ENCODE data around the gene CTDP1. TPM values are rescaled to one million over a fixed set of nuclear protein-coding genes. Genes with fewer than 3 reads are reported as not detected.

The CTDP1 gene
- total RNA-seq, 1 experiment from 2014 or later: 22.5 TPM

DNA sequence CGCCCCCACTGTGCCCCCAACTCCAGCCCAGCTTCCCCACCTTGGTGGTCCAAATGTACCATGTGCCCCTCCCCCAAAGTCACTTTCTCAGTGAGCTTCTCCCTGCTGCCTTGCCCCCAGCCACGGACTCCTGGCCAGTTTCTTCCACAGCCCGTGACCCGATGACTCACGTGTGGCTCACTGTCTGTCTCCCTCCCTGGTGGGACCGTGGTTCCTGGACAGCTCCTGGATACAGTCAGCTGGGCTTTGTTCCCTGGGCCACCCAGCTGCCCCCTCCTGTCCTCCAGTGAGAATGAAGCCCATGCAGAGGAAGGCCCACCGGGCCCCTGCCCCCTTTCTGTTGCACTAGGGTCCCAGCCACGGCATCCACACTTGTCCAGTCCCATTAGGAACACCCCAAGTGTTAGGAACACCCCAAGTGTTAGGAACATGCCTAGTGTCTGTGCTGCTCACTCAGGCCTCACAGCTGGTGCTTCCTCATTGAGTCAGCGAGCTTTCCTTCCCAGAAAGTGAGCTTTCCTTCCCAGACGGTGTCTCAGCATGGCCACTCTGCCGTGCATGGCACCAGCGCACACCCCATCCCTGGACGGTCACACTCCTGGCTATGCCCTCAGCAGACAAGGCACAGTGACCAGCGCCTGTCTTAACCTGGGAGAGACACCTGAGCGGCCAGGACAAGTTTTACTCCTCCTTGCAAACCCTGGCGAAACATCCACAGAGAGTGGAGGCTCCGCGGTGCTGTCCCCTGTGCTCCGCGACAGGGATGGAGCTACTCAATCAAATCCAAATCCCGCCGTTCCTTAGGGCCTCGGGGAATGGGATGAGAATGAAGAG is 44.8 kb upstream of the CTDP1 start:
- no peak for DNase-seq (ENCODE audit: low spot score)
- Histone ChIP-seq H3K9me3 (ENCODE audit: low read depth, low read length, poor library complexity, severe bottlenecking) (no peaks in the 10 kb centered on the region), H3K36me3 (ENCODE audit: insufficient read depth, low read length, poor library complexity, severe bottlenecking) (no peaks in the 10 kb centered on the region), H3K27ac (ENCODE audit: low read depth, low read length, poor library complexity, severe bottlenecking) (no peak overlapping the region), H3K4me3 (ENCODE audit: low read depth, low read length, poor library complexity, severe bottlenecking) (no peak overlapping the region), H3K4me1 (ENCODE audit: insufficient read depth, low read length, poor library complexity, severe bottlenecking) (no peaks in the 10 kb centered on the region), H3K27me3 (replicated peaks; ENCODE audit: insufficient read depth, low read depth, low read length, poor library complexity) (no peaks in the 10 kb centered on the region)
- ChIA-PET CTCF (no interaction called here), POLR2A (ENCODE audit: low non-redundant PET) (no interaction called here)
- no TSS peak for BruUV-seq (replicated peaks)
- TF ChIP-seq EZH2 (IDR thresholded peaks at IDR 0.05; ENCODE audit: borderline replicate concordance, low read depth, low read length, poor library complexity, severe bottlenecking): no peak
- TF ChIP-seq, protein P1, sequence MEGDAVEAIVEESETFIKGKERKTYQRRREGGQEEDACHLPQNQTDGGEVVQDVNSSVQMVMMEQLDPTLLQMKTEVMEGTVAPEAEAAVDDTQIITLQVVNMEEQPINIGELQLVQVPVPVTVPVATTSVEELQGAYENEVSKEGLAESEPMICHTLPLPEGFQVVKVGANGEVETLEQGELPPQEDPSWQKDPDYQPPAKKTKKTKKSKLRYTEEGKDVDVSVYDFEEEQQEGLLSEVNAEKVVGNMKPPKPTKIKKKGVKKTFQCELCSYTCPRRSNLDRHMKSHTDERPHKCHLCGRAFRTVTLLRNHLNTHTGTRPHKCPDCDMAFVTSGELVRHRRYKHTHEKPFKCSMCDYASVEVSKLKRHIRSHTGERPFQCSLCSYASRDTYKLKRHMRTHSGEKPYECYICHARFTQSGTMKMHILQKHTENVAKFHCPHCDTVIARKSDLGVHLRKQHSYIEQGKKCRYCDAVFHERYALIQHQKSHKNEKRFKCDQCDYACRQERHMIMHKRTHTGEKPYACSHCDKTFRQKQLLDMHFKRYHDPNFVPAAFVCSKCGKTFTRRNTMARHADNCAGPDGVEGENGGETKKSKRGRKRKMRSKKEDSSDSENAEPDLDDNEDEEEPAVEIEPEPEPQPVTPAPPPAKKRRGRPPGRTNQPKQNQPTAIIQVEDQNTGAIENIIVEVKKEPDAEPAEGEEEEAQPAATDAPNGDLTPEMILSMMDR (conservative IDR thresholded peaks at IDR 0.05; ENCODE audit: low read depth, low read length): no peak
- intact Hi-C loops (cut with micrococcal nuclease; ENCODE audit: unreplicated experiment): no loop called here

DNA sequence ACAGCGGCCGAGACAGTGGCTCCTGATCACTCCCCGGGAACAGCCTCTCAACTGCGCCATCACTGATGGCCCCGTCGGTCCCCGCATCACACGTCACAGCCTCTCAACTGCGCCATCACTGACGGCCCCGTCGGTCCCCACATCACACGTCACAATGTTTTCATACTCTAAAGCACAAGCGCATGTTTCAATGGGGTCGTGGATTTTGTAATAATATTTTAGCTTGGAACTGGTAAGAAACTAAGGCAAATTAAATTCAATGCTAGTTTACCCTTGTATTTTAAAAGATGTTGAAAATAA is 44.2 kb upstream of the CTDP1 start:
- Histone ChIP-seq H3K4me1 (ENCODE audit: insufficient read depth, low read length, poor library complexity, severe bottlenecking) (no peaks in the 10 kb centered on the region), H3K36me3 (ENCODE audit: insufficient read depth, low read length, poor library complexity, severe bottlenecking) (no peaks in the 10 kb centered on the region), H3K9me3 (ENCODE audit: low read depth, low read length, poor library complexity, severe bottlenecking) (no peaks in the 10 kb centered on the region), H3K27ac (ENCODE audit: low read depth, low read length, poor library complexity, severe bottlenecking) (no peak overlapping the region), H3K4me3 (ENCODE audit: low read depth, low read length, poor library complexity, severe bottlenecking) (no peak overlapping the region), H3K27me3 (replicated peaks; ENCODE audit: insufficient read depth, low read depth, low read length, poor library complexity) (no peaks in the 10 kb centered on the region)
- no peak for TF ChIP-seq EZH2 (IDR thresholded peaks at IDR 0.05; ENCODE audit: borderline replicate concordance, low read depth, low read length, poor library complexity, severe bottlenecking)
- TF ChIP-seq, protein P1 (conservative IDR thresholded peaks at IDR 0.05; ENCODE audit: low read depth, low read length): no peak
- intact Hi-C loops (cut with micrococcal nuclease; ENCODE audit: unreplicated experiment): no loop called here
- BruUV-seq (replicated peaks): no TSS peak
- DNase-seq (ENCODE audit: low spot score): no peak
- POLR2A ChIA-PET (ENCODE audit: low non-redundant PET): no interaction called here
- CTCF ChIA-PET: no interaction called here

DNA sequence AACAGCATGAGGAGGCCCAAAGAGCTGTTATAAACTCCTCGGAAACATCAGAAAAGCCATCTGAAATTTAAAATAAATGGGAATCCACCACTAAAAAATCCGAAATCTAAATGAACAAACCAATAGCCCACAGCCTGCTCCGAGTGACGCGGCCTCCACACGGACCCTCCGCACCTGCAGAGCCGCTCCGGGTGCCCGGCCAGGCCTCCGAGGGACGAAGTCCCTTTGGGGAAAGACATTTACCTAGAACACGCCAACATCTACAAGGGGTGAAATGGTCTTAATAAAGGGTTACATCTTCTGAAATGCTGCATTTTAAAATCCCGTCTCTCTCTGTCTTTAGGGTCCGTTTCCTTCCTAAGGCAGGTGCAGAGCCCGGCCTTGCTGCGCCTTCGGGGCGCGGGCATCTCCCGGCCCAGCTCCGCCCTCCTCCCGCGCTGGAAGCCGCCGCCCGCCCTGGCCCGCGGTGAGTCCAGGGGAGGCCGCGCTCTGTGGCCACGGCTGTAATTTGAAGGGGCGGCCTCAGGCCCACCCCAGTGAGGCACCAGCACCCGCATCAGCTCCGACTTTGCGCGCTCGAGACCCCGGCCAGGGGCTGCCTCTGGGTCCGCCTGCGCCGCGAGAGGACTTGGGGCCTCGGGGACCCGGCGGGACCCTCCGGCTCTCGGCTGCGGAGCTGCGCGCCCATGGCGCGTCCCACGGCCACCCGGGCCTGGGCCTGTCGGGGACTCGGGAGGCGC is 42.3 kb upstream of the CTDP1 start:
- H3K36me3 ChIP-seq (ENCODE audit: insufficient read depth, low read length, poor library complexity, severe bottlenecking): no peaks in the 10 kb centered on the region
- intact Hi-C loops (cut with micrococcal nuclease; ENCODE audit: unreplicated experiment): no loop called here
- TF ChIP-seq, protein P1 (conservative IDR thresholded peaks at IDR 0.05; ENCODE audit: low read depth, low read length): no peak
- TF ChIP-seq EZH2 (IDR thresholded peaks at IDR 0.05; ENCODE audit: borderline replicate concordance, low read depth, low read length, poor library complexity, severe bottlenecking): no peak
- ChIA-PET CTCF (no interaction called here), POLR2A (ENCODE audit: low non-redundant PET) (no interaction called here)
- no peaks in the 10 kb centered on the region for H3K27me3 ChIP-seq (replicated peaks; ENCODE audit: insufficient read depth, low read depth, low read length, poor library complexity)
- DNase-seq (ENCODE audit: low spot score): no peak
- BruUV-seq (replicated peaks): no TSS peak
- H3K27ac ChIP-seq (ENCODE audit: low read depth, low read length, poor library complexity, severe bottlenecking): no peak overlapping the region
- no peaks in the 10 kb centered on the region for H3K9me3 ChIP-seq (ENCODE audit: low read depth, low read length, poor library complexity, severe bottlenecking)
- H3K4me3 ChIP-seq (ENCODE audit: low read depth, low read length, poor library complexity, severe bottlenecking): no peak overlapping the region
- no peaks in the 10 kb centered on the region for H3K4me1 ChIP-seq (ENCODE audit: insufficient read depth, low read length, poor library complexity, severe bottlenecking)

Measured in A673 (cell line).